HL-60 (cell line): Measurements from ENCODE around the gene BCAS3.

Source experiments
- GABPA ChIP-seq: IDR thresholded peaks from 2 replicates; pipeline ENCODE4 v1.6.1; 2012; ENCODE audit warnings: low read depth
- POLR2AphosphoS5 ChIP-seq: IDR thresholded peaks from 2 replicates; pipeline ENCODE4 v1.6.1; 2012; ENCODE audit warnings: low read depth
- REST ChIP-seq: IDR thresholded peaks from 2 replicates; pipeline ENCODE4 v1.6.1; 2012; ENCODE audit warnings: low read depth; ENCODE audit not compliant: insufficient replicate concordance

GRCh38 chr17:61000911-61001310, 323.3 kb downstream of the BCAS3 start:
- TF ChIP-seq REST (no peak), GABPA (no peak), POLR2AphosphoS5 (no peak)
